HG02885 (cell line): ENCODE measurements around the gene CXXC5.

Experiments
- ATAC-seq: cut with Tn5 transposase; IDR thresholded peaks from one replicate; pipeline ENCODE4 v1.9.1; 2021; ENCODE audit warnings: mild to moderate bottlenecking; ENCODE audit not compliant: unreplicated experiment, poor library complexity

CXXC5 gene

DNA sequence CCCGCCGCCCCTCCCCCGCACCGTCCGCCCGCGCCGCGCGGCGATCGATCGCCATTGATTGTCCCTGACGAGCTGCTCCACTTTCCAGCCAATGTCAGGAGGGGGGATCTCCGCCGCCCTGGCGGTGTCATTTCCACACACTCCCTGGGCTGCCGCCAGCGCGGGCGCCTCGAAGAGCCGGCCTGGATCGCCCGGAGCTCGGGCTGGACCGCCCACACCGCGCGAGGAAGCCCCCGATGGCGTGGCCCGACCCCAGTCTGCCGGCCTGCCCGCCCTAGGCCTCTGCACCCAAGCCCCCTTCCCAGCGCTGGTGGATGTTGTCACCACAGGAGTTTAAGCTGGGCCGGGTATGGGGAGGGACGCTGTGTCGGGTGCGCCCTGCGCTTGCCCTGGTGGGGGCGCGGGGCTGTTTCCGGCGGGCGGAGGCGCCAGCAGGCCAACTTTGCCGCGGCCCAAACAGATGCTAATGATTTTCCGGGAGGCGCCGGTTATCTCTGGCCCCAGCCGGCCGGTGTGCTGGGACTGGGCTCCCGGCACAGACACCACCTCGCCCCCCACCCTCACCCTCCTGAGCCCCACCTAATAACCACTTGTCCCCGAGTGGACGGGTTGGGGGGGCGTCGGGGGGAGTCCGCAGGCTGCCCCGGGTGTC lies 10.6 kb upstream of the CXXC5 start:
- peak; percentile 26 for ATAC-seq

GRCh38 chr5:139638090-139638735 lies 9.9 kb upstream of the CXXC5 start:
- ATAC-seq = peak; percentile 27

DNA sequence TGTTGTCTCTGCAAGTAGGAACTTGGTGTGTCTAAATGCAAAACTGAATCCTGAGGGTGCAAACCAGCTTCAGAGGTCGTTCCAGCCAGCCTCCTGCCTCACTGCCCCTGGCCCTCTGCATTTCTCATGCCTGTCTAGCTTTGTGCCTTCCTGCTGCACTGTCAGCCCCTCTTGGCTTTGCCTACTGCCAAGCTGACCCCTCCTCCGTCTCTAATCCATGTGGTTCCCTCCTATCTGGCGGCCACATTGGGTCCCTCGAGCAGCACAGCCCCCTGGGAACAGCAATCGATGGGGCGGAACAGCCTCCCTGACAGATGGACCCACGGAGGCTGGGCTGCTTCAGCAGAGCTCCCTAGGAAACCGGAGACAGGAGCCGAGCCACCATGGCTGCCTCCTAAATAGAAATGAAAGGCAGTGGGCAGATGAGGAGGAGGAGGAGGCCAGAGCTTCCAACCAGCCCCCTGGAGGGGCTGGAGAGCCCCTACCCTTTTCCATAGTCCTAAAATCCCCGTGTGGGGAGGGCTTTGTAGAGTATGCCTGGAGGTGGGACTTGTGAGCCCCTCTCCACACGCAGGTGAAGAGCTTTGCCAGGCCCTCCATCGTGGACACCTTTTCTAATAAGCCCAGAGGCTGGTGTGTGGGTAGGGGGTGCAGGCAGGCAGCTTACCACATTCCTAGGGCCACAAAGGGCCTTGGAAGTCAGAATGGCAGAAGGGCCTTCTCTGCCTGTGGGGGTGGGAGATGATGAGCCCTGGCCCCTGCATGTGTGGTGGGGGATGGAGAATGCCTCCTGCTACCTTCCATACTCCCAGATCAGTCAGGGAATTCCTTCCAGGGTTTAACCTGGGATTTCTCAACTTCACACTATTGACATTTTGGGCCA lies 9.2 kb upstream of the CXXC5 start:
- no peak for ATAC-seq

DNA sequence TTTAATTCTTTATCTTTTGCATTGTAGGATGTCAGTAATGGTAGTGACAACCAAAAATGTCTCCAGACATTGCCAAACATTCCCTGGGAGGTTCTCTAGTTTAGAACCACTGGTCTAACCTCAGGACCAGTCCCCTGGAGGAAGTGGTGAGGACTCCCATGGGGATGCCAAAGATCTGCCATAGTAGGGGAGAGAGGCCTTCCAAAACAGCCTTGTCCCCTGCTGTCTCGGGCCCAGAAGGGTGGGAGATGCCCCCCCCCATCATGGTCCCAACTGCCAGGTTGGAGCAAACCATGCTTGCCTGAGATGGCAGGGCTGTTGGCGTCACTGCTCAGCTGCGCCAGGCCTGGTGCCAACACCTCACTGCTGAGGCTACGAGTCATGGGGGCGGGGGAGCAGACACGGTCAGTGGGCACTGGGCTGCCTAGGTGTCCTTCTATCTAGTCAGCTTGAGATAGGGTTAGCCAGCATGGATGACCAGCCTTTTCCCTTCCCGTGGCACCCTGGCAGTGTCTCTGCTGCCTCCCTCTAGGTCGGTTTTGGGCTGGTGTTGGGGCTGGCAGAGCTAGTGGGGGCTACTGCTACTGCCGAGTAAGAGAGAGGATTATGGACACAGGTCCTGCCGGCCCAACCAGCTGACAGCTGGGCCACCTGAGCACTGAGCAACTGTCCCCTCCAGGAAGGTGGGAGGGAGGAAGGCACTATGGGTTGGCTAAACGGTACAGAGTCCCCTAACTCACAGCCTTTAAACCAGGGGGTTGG lies 8.3 kb upstream of the CXXC5 start:
- no peak for ATAC-seq

DNA sequence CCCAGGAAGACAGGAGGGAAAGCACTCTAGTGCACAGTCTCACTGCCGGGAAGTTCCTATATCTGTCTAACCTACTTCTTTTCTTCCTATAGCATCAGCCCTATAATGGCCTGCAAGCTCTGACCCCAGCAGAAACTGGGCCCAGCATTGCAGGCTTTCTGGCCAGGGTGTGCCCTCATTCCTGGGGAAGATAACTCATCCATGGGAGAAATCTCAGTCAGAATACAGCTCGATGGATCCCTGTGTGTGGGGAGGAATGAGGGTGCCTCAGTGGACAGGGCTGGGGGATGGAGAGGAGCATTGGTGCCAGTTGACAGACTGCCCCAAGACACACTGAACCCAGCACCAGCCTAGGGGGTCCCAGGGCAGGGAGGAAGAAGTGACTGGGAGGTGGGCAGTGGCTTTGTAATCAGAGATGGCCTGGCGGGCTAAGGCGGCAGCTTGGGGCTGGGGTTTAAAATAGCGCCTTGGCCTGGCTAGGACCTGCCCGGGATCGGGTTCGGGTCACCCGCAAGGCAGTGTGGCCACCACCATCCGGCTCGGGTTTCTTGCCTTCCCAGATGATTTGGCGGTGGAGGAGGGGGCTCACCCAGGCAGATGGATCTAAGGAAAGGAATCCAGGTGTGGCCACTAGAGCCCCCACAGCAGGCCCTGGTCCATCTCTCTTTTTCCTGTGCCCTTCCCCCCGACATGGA lies 7.6 kb upstream of the CXXC5 start:
- ATAC-seq = no peak

DNA sequence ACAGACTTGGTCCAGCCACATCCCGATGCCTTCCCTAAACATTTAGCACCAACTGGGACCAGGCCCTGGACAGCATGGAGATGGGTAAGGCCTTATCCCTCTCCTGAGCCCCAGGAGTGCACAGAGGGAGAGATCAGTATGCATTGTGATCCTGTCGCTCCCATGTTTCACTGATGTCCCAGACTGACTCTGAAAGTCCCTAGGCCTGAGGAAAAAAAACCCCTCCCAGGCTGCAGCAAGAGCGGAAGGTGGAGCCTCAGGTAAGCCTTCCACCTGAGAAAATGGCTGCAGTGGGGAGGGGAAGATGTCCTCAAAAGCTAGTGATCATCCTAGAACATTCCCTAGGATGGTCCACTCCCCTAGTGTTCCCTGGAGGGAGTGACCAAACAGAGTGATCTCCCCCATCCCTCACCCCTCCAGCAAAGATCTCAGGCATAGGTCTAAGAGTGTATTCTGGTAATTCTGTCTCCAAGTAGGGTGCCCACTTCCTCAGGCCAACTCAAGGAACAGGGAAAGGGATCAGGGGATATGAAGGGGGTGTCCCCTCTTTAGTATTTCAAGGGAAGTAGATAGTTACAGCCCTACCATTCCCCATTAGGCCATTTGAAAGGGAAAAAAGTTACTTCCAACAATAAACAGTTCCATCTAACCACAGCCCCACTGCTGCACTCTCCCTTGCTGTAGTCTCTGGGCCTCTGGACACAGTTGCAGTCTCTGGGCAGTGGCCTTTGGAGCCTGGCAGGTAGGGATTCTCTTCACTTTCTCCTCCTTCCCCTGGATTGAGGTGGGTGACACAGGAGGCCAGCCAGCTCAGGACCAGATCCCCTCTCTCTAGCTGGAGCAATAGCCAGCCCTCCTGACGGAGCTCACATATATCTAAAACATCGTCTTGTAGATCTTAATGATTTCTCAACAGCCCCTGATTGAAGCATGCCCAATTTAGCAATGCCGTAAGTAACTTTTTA lies 6.8 kb upstream of the CXXC5 start:
- ATAC-seq = no peak

GRCh38 chr5:139642213-139642612 lies 5.9 kb upstream of the CXXC5 start:
- no peak for ATAC-seq

GRCh38 chr5:139642891-139643871 lies 5.0 kb upstream of the CXXC5 start:
- ATAC-seq = no peak

GRCh38 chr5:139644001-139644456 lies 4.1 kb upstream of the CXXC5 start:
- no peak for ATAC-seq

GRCh38 chr5:139644646-139645429 lies 3.3 kb upstream of the CXXC5 start:
- no peak for ATAC-seq

- no peak for ATAC-seq
Measured at GRCh38 chr5:139645430-139645871, 2.7 kb upstream of the CXXC5 start.

DNA sequence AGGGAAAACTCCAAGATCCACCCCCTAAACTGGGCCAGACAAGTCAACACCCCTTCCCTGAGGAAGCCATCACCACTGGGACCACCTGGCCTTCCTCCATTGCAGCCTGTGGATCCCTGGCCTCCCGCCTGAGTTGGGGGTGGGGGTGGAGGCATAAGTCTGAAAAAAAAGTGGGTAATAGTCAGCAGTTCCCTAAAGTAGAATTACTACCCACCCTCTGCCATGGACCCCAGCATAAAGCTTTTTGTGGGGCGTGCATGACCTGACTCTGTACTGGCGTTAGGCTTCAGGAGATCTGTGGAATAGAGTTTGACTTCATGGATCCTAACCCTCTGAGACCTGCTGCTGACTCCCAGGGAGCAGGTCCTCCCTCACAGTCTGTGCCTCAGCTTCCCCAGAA lies 2.0 kb upstream of the CXXC5 start:
- ATAC-seq = no peak

DNA sequence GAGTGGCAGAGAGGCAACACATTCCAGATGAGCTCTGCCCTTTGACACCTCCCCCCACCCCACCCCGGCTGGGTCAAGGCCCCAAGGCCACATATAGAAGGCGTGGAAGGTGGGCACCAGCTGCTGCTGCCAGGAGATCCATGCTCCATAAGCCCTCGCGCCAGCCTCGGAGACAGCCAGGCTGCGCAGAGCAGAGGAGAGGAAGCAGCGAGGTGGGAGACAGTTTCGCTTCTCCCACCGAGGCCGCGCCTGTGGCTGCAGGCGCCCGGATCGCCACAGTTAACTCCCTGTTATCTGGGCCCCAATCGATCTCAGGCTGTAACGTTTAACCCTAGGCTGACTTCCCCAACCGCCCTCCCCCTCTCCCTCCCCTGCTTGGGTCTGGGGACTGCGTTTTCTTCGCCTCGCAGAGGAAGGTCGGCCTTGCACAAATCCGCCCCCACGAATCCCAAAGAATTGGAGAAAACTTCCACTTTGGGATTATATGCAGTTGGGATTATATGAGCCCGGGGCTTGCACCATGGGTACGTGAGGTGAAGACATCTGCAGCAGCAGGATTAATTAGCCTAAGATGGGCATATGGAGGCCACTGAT lies 1.1 kb upstream of the CXXC5 start:
- ATAC-seq = no peak

- ATAC-seq = no peak
Measured at GRCh38 chr5:139647506-139648204, 494 bp upstream of the CXXC5 start.

DNA sequence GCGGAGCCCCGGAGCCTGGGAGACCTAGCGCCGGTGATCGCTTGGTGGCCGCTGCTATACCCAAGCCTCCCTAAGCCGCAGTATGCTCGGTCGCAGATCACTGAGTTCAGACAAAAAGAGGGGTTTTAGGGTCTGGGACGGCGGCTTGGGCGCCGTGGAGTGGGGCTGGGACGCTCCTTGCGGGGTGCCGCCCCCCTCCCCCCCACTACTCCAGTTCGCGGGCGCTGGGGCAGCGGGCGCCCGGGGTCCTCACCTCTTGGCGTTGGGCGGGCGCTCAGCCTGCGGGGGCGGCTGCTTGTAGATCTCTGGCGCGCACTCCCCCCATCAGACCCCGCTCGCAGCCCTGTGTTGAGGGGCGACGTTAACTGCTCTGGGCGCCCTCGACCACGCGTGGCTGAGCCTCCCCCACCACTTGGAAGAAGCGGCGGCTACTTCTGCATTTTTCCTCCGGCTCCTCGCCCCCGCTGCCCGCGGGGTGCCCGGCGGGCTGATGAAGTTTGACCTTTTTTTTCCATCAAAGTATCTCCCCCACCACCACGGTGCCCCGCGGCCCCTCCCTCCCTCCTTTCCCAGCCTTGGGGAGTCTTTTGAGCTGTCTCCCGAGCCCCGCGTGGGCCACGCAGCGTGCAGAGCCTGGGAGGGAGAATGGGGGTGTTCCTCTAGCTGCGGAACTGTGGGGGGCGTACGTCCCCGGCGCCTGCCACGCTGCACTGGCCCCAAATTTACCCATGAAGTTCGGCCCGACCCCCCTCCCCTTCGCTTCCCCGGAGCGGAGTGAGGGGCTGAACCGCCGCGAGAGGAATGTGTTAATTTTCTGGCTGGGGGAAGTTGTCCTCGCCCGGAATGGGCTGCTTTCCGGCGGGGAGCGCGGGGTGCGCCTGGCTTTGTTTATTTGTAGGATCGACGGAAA lies 1.2 kb downstream of the CXXC5 start:
- no peak for ATAC-seq
